GM13976 (cell line): ENCODE measurements around the gene SLC7A6.

Source experiments
- DNase-seq: peaks from one replicate; pipeline ENCODE4 v3.0.0; 2012; ENCODE audit warnings: low spot score
- CTCF ChIP-seq: IDR thresholded peaks from 2 replicates; pipeline ENCODE4 v1.5.1; 2012; ENCODE audit warnings: borderline replicate concordance, mild to moderate bottlenecking; ENCODE audit not compliant: insufficient read depth; ENCODE audit errors: extremely low read depth, missing control alignments, control extremely low read depth
- in situ Hi-C: fragments of 300-500 bp; cut with MboI; formaldehyde crosslinking; loops from one replicate; pipeline ENCODE4 v1.12.0; 2022; ENCODE audit warnings: low sequenced_read_pairs, mixed read lengths, inconsistent platforms; ENCODE audit not compliant: unreplicated experiment

SLC7A6 gene

GRCh38 chr16:68223072-68223471 lies 41.3 kb upstream of the SLC7A6 start:
- no peak for DNase-seq
- TF ChIP-seq CTCF: no peak
- in situ Hi-C loops: no loop called here

GRCh38 chr16:68226116-68226515 lies 38.2 kb upstream of the SLC7A6 start:
- no peak for DNase-seq
- no peak for TF ChIP-seq CTCF
- in situ Hi-C loops: no loop called here

- DNase-seq: no peak
- in situ Hi-C loops: no loop called here
- TF ChIP-seq CTCF: no peak
Observed at GRCh38 chr16:68227183-68227793, 37.0 kb upstream of the SLC7A6 start.

- in situ Hi-C loops: no loop called here
- no peak for TF ChIP-seq CTCF
- DNase-seq: no peak
Observed at GRCh38 chr16:68227850-68228553, 36.3 kb upstream of the SLC7A6 start.

- in situ Hi-C loops: no loop called here
- DNase-seq: no peak
- TF ChIP-seq CTCF: no peak
Observed at GRCh38 chr16:68228652-68229051, 35.7 kb upstream of the SLC7A6 start.

- in situ Hi-C loops: no loop called here
- DNase-seq: peak; percentile 63
- peak; percentile 71 for TF ChIP-seq CTCF
Observed at GRCh38 chr16:68229431-68230175, 34.7 kb upstream of the SLC7A6 start.
